ENCODE data around the gene FAM98B.

Gene FAM98B

GRCh38 chr15:38486936-38487335 is 33.0 kb downstream of the FAM98B start:
- TF ChIP-seq CTCF (conservative IDR thresholded peaks at IDR 0.05; ENCODE audit: low read depth, low read length): no peak
- H3K4me3 ChIP-seq (ENCODE audit: low read length): no peak overlapping the region
- no peak for DNase-seq (ENCODE audit: low read depth)

- no peak for TF ChIP-seq CTCF (conservative IDR thresholded peaks at IDR 0.05; ENCODE audit: low read depth, low read length)
- DNase-seq (ENCODE audit: low read depth): no peak
- no peak overlapping the region for H3K4me3 ChIP-seq (ENCODE audit: low read length)
These were observed 33.5 kb downstream of the FAM98B start for GRCh38 chr15:38487378-38487777.

DNA sequence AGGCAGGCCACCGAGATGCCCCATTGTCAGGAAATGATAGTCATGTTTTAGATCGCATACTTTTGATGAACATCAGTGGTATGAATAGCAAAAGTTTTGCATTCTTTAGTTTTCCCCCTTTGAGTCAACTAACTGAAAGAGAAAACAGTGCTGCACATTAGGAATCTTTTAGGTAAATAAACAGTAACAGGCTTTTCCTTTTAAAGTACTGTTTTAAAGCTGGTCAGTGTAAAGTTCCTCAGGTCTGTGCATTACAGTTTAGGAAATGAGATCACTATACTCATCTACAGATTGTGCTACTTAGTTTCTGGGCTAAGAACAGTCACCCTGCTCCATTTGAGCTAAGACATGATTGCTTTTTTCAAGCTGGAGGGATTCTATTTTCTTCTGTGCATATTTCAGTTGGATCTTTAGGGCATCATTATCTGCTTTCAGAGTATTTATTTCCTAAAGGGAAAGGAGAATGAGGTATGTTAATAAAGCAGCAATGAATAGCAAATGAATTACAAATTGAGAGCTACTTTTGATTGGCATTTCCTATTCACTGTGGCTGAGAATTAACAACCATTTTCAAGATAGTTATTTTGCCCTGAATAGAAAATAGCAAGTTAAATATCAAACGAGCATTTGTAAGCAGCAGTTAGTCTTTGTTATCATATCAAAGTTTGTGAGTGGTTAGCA is 36.5 kb downstream of the FAM98B start:
- no peak for TF ChIP-seq CTCF (conservative IDR thresholded peaks at IDR 0.05; ENCODE audit: low read depth, low read length)
- no peak for DNase-seq (ENCODE audit: low read depth)
- no peak overlapping the region for H3K4me3 ChIP-seq (ENCODE audit: low read length)

DNA sequence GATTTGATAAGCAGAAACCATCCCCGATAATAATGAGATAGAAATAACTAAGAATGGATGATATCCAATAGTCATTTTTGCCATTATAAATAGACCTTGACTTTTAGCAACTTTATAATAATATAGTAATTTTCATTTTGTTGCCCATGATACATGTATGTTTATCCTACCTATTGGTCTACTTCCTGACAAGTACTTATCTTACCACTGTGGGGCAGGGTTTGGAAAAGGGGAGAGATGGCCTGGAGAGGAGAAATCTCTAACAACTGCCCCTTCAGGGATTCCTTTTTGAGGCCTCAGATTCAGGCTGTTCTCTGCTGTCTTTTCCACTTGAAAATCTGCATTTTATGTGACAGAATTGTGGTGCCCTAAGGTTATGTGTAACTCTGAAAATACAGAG is 42.2 kb downstream of the FAM98B start:
- no peak overlapping the region for H3K4me3 ChIP-seq (ENCODE audit: low read length)
- no peak for DNase-seq (ENCODE audit: low read depth)
- TF ChIP-seq CTCF (conservative IDR thresholded peaks at IDR 0.05; ENCODE audit: low read depth, low read length): peak; percentile 3

- no peak for DNase-seq (ENCODE audit: low read depth)
- no peak overlapping the region for H3K4me3 ChIP-seq (ENCODE audit: low read length)
- no peak for TF ChIP-seq CTCF (conservative IDR thresholded peaks at IDR 0.05; ENCODE audit: low read depth, low read length)
These were observed 45.7 kb downstream of the FAM98B start for GRCh38 chr15:38499651-38500050.

GRCh38 chr15:38503496-38503895 is 49.6 kb downstream of the FAM98B start:
- DNase-seq (ENCODE audit: low read depth): no peak
- no peak for TF ChIP-seq CTCF (conservative IDR thresholded peaks at IDR 0.05; ENCODE audit: low read depth, low read length)
- H3K4me3 ChIP-seq (ENCODE audit: low read length): no peak overlapping the region

GRCh38 chr15:38504680-38505467 is 50.9 kb downstream of the FAM98B start:
- TF ChIP-seq CTCF (conservative IDR thresholded peaks at IDR 0.05; ENCODE audit: low read depth, low read length): no peak
- no peak for DNase-seq (ENCODE audit: low read depth)
- H3K4me3 ChIP-seq (ENCODE audit: low read length): no peak overlapping the region
